Thyroid gland (tissue), 4 donors: ENCODE measurements around the gene SLC52A3.

ENCODE experiments used
- CTCF ChIP-seq, 6 experiments: fragments of 200-600 bp in 3 of 6; fragments of 450-650 bp in 3 of 6; sonication (generic) in 3 of 6; IDR thresholded peaks; one replicate each; pipeline ENCODE4 v1.5.1; 2016 to 2019; ENCODE audit warnings: antibody characterized with exemption in 6 of 6, mild to moderate bottlenecking in 2 of 6, inconsistent platforms in 1 of 6, moderate library complexity in 1 of 6
- POLR2A ChIP-seq, 2 donors: fragments of 450-650 bp; IDR thresholded peaks; one replicate each; pipeline ENCODE4 v1.6.1; 2017; ENCODE audit warnings: antibody characterized with exemption in 2 of 2, mild to moderate bottlenecking in 2 of 2, moderate library complexity in 1 of 2

GRCh38 chr20:815914-816606 lies 47.8 kb upstream of the SLC52A3 start:
- TF ChIP-seq POLR2A (IDR thresholded peaks at IDR 0.05): no peak
- peak; percentile 91 to 98 (median 96) for TF ChIP-seq CTCF (IDR thresholded peaks at IDR 0.05)
